Endothelial cell of umbilical vein (primary cell): Measurements from ENCODE around the gene P4HB. TPM values are rescaled to one million over a fixed set of nuclear protein-coding genes. Genes with fewer than 3 reads are reported as not detected.

ENCODE experiments used
- BruUV-seq: library from RNA; stranded (reverse); fragments of 400-500 nt; replicated peaks from 2 replicates; lab custom pipeline; 2021; lab: Mats Ljungman, UMichigan
- CTCF ChIA-PET: fragments of 300-600, 350-600 bp; sonication (Branson Sonifier 250); formaldehyde crosslinking; loops from one replicate; lab custom pipeline; 2021; ENCODE audit warnings: antibody characterized with exemption, inconsistent platforms; lab: Charles Lee
- POLR2A ChIA-PET: fragments of 300-600, 350-600 bp; sonication (Branson Sonifier 250); formaldehyde crosslinking; loops from one replicate; lab custom pipeline; 2021; ENCODE audit warnings: antibody characterized with exemption, inconsistent platforms; lab: Charles Lee
- DNase-seq: peaks from one replicate; pipeline ENCODE4 v3.0.0-alpha.2; 2011; ENCODE audit warnings: low read depth, low spot score
- FAIRE-seq: peaks from 2 replicates; lab custom pipeline; 2011; peaks lifted over from hg19 to GRCh38; lab: Jason Lieb, UNC
- H2AFZ ChIP-seq: 2 replicates; pipeline ENCODE4 v1.6.0; 2012; ENCODE audit warnings: low read depth, low read length, control low read depth, inconsistent platforms
- H3K27ac ChIP-seq: 2 replicates; pipeline ENCODE4 v1.5.1; 2011; ENCODE audit warnings: low read depth, mild to moderate bottlenecking, control low read depth, low read length, moderate library complexity; ENCODE audit not compliant: insufficient read depth
- H3K27me3 ChIP-seq, 2 experiments: 2 replicates each; pipeline versions ENCODE4 v1.6.0 to v1.6.1; 2011; ENCODE audit warnings: low read length in 2 of 2, mixed read lengths in 1 of 2; ENCODE audit not compliant: control insufficient read depth in 2 of 2, insufficient read depth in 2 of 2
- H3K36me3 ChIP-seq, 2 experiments: 2 replicates in 1 of 2; 3 replicates in 1 of 2; pipeline ENCODE4 v1.5.1; 2011; ENCODE audit warnings: low read length in 2 of 2, mild to moderate bottlenecking in 1 of 2, moderate library complexity in 1 of 2; ENCODE audit not compliant: control insufficient read depth in 2 of 2, insufficient read depth in 2 of 2; ENCODE audit errors: extremely low read depth in 1 of 2
- H3K4me1 ChIP-seq: 3 replicates; pipeline ENCODE4 v1.5.1; 2011; ENCODE audit warnings: mild to moderate bottlenecking, low read length; ENCODE audit not compliant: control insufficient read depth, insufficient read depth; ENCODE audit errors: extremely low read depth
- H3K4me2 ChIP-seq: 2 replicates; pipeline ENCODE4 v1.6.1; 2011; ENCODE audit warnings: low read length, control low read depth, mixed read lengths; ENCODE audit not compliant: insufficient read depth
- H3K4me3 ChIP-seq, 3 experiments: fragments of 200-600 bp in 1 of 3; sonication (generic), shearing (Covaris generic) in 1 of 3; replicated peaks in 1 of 3; 2 replicates each; pipeline ENCODE4 v1.5.1; 2011 to 2016; ENCODE audit warnings: control low read depth in 3 of 3, low read length in 3 of 3, mild to moderate bottlenecking in 2 of 3, inconsistent platforms in 1 of 3, low read depth in 1 of 3, moderate library complexity in 1 of 3; ENCODE audit not compliant: insufficient read depth in 1 of 3
- H3K79me2 ChIP-seq: 2 replicates; pipeline ENCODE4 v1.6.0; 2012; ENCODE audit warnings: low read length, inconsistent platforms; ENCODE audit not compliant: control insufficient read depth, insufficient read depth
- H3K9ac ChIP-seq: replicated peaks from 2 replicates; pipeline ENCODE3; 2011; ENCODE audit warnings: low read length, control low read depth; ENCODE audit not compliant: insufficient read depth; ENCODE audit errors: extremely low read depth
- H3K9me1 ChIP-seq: replicated peaks from 3 replicates; pipeline ENCODE4 v1.6.0; 2011; ENCODE audit warnings: mild to moderate bottlenecking, low read length; ENCODE audit not compliant: control insufficient read depth, insufficient read depth; ENCODE audit errors: extremely low read depth
- H3K9me3 ChIP-seq: replicated peaks from 2 replicates; pipeline ENCODE4 v1.5.1; 2012; ENCODE audit warnings: low read length, inconsistent platforms; ENCODE audit not compliant: control insufficient read depth, insufficient read depth
- H4K20me1 ChIP-seq: replicated peaks from 2 replicates; pipeline ENCODE3; 2011; ENCODE audit warnings: mild to moderate bottlenecking, low read length; ENCODE audit not compliant: control insufficient read depth, insufficient read depth; ENCODE audit errors: extremely low read depth
- EZH2 ChIP-seq: IDR thresholded peaks from 2 replicates; pipeline ENCODE4 v1.6.1; 2012; ENCODE audit warnings: borderline replicate concordance, low read depth, mild to moderate bottlenecking, moderate library complexity, low read length, inconsistent platforms; ENCODE audit not compliant: severe bottlenecking
- FOS ChIP-seq: IDR thresholded peaks from 2 replicates; pipeline ENCODE4 v1.6.1; 2011; ENCODE audit warnings: mild to moderate bottlenecking, low read length, moderate library complexity, borderline replicate concordance; ENCODE audit not compliant: insufficient read depth
- GATA2 ChIP-seq: IDR thresholded peaks from 2 replicates; pipeline ENCODE4 v1.7.0; 2011; ENCODE audit warnings: low read depth, mild to moderate bottlenecking, moderate library complexity, mixed read lengths, low read length; ENCODE audit not compliant: insufficient read length, insufficient read depth
- JUN ChIP-seq: IDR thresholded peaks from 2 replicates; pipeline ENCODE4 v1.6.1; 2011; ENCODE audit warnings: borderline replicate concordance, low read depth; ENCODE audit not compliant: insufficient read length, insufficient read depth
- MAX ChIP-seq: IDR thresholded peaks from 2 replicates; pipeline ENCODE4 v1.6.1; 2011; ENCODE audit not compliant: insufficient read depth, insufficient read length
- MYC ChIP-seq: IDR thresholded peaks from one replicate; pipeline ENCODE4 v1.6.1; 2011; ENCODE audit warnings: mild to moderate bottlenecking, low read depth, low read length
- POLR2A ChIP-seq: IDR thresholded peaks from 2 replicates; pipeline ENCODE4 v1.6.1; 2012; ENCODE audit warnings: low read depth, mild to moderate bottlenecking, control low read depth, low read length
- POLR2AphosphoS5 ChIP-seq: IDR thresholded peaks from 2 replicates; pipeline ENCODE4 v1.6.1; 2012; ENCODE audit warnings: low read depth, mild to moderate bottlenecking, control low read depth, low read length, moderate library complexity; ENCODE audit not compliant: insufficient read depth
- dilution Hi-C: fragments of 300-500 bp; cut with MboI; formaldehyde crosslinking; loops from one replicate; pipeline ENCODE4 v1.15.0; 2019; ENCODE audit warnings: low sequenced_read_pairs; ENCODE audit not compliant: extremely low pct_ligation_motif_present
- intact Hi-C: fragments of 100-400 bp; cut with micrococcal nuclease; formaldehyde crosslinking; loops from one replicate; pipeline ENCODE4 v1.10.0; 2022
- polyA plus RNA-seq, 4 experiments: library from polyadenylated mRNA; depleted of rRNA in 3 of 4; stranded (reverse) in 3 of 4; unstranded in 1 of 4; fragments of >200 nt; gene quantifications; 2 replicates each; pipeline versions ENCODE4 v1.2.1 to v1.2.3, GENCODE V29; 2011 to 2012; ENCODE audit warnings: missing spikeins in 1 of 4
- total RNA-seq: library from RNA; stranded (reverse); gene quantifications from 2 replicates; pipeline ENCODE4 v1.2.3, GENCODE V29; 2021
- TF ChIP-seq, protein P1 (sequence below), 2 donors: IDR thresholded peaks; 1 replicate in 1 of 2; 2 replicates in 1 of 2; pipeline ENCODE4 v1.5.1; 2011; ENCODE audit warnings: low read length in 2 of 2, mild to moderate bottlenecking in 2 of 2, moderate library complexity in 2 of 2, control low read depth in 1 of 2, inconsistent platforms in 1 of 2, low read depth in 1 of 2; ENCODE audit not compliant: insufficient read depth in 1 of 2; ENCODE audit errors: extremely low read depth in 1 of 2

The P4HB gene
- total and polyA plus RNA-seq, 2 donors (not counting 3 experiments of a cell fraction or from before 2014, with no cell fraction given), result 201 to 988 TPM

DNA sequence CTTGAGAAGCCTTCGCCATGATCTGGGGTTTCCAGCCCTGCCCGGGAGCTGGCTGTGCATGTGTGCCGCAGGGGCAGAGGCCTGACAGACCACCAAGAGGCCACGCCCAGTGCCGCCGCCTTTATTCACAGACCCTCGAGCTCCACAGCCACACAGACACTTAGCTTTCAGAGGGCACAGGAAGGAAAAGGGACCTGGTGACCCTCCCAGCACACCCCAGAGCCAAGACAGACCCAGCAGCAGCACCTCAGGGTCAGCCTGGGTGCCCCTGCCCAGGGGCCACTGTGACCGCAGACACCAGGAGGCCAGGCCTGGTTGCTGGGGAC, 38.1 kb downstream of the P4HB start:
- no peak overlapping the region for H3K4me3 ChIP-seq
- no peaks in the 10 kb centered on the region for H3K4me1 ChIP-seq
- no peak overlapping the region for H3K27ac ChIP-seq
- DNase-seq, result no peak
- FAIRE-seq, result no peak
- peaks cover 0 to 8% of the 10 kb centered on the region in 2 experiments for H3K36me3 ChIP-seq
- TF ChIP-seq EZH2 (no peak), MYC (no peak), GATA2 (no peak), FOS (no peak), JUN (no peak), POLR2AphosphoS5 (no peak), POLR2A (no peak), MAX (no peak)
- TF ChIP-seq, protein P1, sequence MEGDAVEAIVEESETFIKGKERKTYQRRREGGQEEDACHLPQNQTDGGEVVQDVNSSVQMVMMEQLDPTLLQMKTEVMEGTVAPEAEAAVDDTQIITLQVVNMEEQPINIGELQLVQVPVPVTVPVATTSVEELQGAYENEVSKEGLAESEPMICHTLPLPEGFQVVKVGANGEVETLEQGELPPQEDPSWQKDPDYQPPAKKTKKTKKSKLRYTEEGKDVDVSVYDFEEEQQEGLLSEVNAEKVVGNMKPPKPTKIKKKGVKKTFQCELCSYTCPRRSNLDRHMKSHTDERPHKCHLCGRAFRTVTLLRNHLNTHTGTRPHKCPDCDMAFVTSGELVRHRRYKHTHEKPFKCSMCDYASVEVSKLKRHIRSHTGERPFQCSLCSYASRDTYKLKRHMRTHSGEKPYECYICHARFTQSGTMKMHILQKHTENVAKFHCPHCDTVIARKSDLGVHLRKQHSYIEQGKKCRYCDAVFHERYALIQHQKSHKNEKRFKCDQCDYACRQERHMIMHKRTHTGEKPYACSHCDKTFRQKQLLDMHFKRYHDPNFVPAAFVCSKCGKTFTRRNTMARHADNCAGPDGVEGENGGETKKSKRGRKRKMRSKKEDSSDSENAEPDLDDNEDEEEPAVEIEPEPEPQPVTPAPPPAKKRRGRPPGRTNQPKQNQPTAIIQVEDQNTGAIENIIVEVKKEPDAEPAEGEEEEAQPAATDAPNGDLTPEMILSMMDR (IDR thresholded peaks at IDR 0.05; ENCODE audit: extremely low read depth in 1 of 2, insufficient read depth in 1 of 2, low read depth in 1 of 2, low read length in 2 of 2), result no peak
- peaks cover 0 to 2% of the 10 kb centered on the region in 2 experiments for H3K27me3 ChIP-seq
- ChIA-PET CTCF (interaction anchor here (0.6 to 2.1 kb wide), 9 partner anchors 9 to 199 kb away, joined by 3 to 20 read pairs (median 4); partner anchors contain the start of gene MCRIP1), POLR2A (no interaction called here)
- intact Hi-C loops (no loop called here), dilution Hi-C loops (no loop called here)
- no peak overlapping the region for H2AFZ ChIP-seq
- BruUV-seq, result no TSS peak
- H3K9me1 ChIP-seq, result no peaks in the 10 kb centered on the region
- H3K4me2 ChIP-seq, result no peak overlapping the region
- no peaks in the 10 kb centered on the region for H3K9me3 ChIP-seq
- no peaks in the 10 kb centered on the region for H3K79me2 ChIP-seq
- no peak overlapping the region for H3K9ac ChIP-seq
- H4K20me1 ChIP-seq, result no peaks in the 10 kb centered on the region
